Endothelial cell (in vitro differentiated cells): ENCODE results near the gene IL4. TPM values are rescaled to one million over a fixed set of nuclear protein-coding genes. Genes with fewer than 3 reads are reported as not detected.

Source experiments
- DNase-seq: peaks from one replicate; pipeline ENCODE4 v3.0.0; 2021; ENCODE audit warnings: low spot score
- H3K27ac Mint-ChIP-seq: one replicate; pipeline ENCODE4 v1.8.0; 2021; ENCODE audit warnings: mixed read lengths, inconsistent platforms; ENCODE audit not compliant: unreplicated experiment
- H3K27me3 Mint-ChIP-seq: one replicate; pipeline ENCODE4 v1.8.0; 2021; ENCODE audit warnings: mild to moderate bottlenecking, moderate library complexity, mixed read lengths, inconsistent platforms; ENCODE audit not compliant: unreplicated experiment
- H3K36me3 Mint-ChIP-seq: one replicate; pipeline ENCODE4 v1.8.0; 2021; ENCODE audit warnings: mild to moderate bottlenecking, low read depth, mixed read lengths, inconsistent platforms; ENCODE audit not compliant: unreplicated experiment
- H3K4me1 Mint-ChIP-seq: one replicate; pipeline ENCODE4 v1.8.0; 2021; ENCODE audit warnings: mild to moderate bottlenecking, mixed read lengths, inconsistent platforms; ENCODE audit not compliant: unreplicated experiment
- H3K4me3 Mint-ChIP-seq: one replicate; pipeline ENCODE4 v1.8.0; 2021; ENCODE audit warnings: mild to moderate bottlenecking, mixed read lengths, inconsistent platforms; ENCODE audit not compliant: unreplicated experiment
- H3K9me3 Mint-ChIP-seq: one replicate; pipeline ENCODE4 v1.8.0; 2021; ENCODE audit warnings: mixed read lengths, inconsistent platforms; ENCODE audit not compliant: unreplicated experiment
- total RNA-seq: library from RNA; stranded (reverse); fragmentation: NEBNext Ultra II Directional; extraction: Animal tissue kit (Norgen Biotek cat#: 25700); gene quantifications from one replicate; pipeline ENCODE4 v1.2.1, GENCODE V29; 2021; ENCODE audit not compliant: unreplicated experiment
- TF ChIP-seq, protein P1 (sequence below): fragments of 200-600 bp; sonication (generic); IDR thresholded peaks from one replicate; pipeline ENCODE4 v1.5.0; 2021; ENCODE audit warnings: antibody characterized with exemption; ENCODE audit not compliant: unreplicated experiment

Gene IL4
- total RNA-seq, 1 donor from 2014 or later, result not detected

- H3K9me3 Mint-ChIP-seq, result no peaks in the 10 kb centered on the region
- no peak overlapping the region for H3K27ac Mint-ChIP-seq
- H3K36me3 Mint-ChIP-seq, result no peaks in the 10 kb centered on the region
- H3K27me3 Mint-ChIP-seq, result peaks cover 4% of the 10 kb centered on the region
- no peak for DNase-seq
- H3K4me3 Mint-ChIP-seq, result no peak overlapping the region
- no peaks in the 10 kb centered on the region for H3K4me1 Mint-ChIP-seq
- TF ChIP-seq, protein P1, sequence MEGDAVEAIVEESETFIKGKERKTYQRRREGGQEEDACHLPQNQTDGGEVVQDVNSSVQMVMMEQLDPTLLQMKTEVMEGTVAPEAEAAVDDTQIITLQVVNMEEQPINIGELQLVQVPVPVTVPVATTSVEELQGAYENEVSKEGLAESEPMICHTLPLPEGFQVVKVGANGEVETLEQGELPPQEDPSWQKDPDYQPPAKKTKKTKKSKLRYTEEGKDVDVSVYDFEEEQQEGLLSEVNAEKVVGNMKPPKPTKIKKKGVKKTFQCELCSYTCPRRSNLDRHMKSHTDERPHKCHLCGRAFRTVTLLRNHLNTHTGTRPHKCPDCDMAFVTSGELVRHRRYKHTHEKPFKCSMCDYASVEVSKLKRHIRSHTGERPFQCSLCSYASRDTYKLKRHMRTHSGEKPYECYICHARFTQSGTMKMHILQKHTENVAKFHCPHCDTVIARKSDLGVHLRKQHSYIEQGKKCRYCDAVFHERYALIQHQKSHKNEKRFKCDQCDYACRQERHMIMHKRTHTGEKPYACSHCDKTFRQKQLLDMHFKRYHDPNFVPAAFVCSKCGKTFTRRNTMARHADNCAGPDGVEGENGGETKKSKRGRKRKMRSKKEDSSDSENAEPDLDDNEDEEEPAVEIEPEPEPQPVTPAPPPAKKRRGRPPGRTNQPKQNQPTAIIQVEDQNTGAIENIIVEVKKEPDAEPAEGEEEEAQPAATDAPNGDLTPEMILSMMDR, result no peak
Observed at GRCh38 chr5:132665574-132666080, 8.2 kb upstream of the IL4 start.

GRCh38 chr5:132666310-132667123, 7.3 kb upstream of the IL4 start:
- H3K36me3 Mint-ChIP-seq, result no peaks in the 10 kb centered on the region
- no peaks in the 10 kb centered on the region for H3K9me3 Mint-ChIP-seq
- H3K4me1 Mint-ChIP-seq, result no peaks in the 10 kb centered on the region
- H3K27me3 Mint-ChIP-seq, result peaks cover 3% of the 10 kb centered on the region
- no peak overlapping the region for H3K4me3 Mint-ChIP-seq
- H3K27ac Mint-ChIP-seq, result no peak overlapping the region
- DNase-seq, result no peak
- TF ChIP-seq, protein P1, result no peak

GRCh38 chr5:132667309-132667708, 6.5 kb upstream of the IL4 start:
- Mint-ChIP-seq H3K27ac (no peak overlapping the region), H3K27me3 (peaks cover 3% of the 10 kb centered on the region), H3K4me1 (no peaks in the 10 kb centered on the region), H3K4me3 (no peak overlapping the region), H3K36me3 (no peaks in the 10 kb centered on the region), H3K9me3 (no peaks in the 10 kb centered on the region)
- TF ChIP-seq, protein P1, result no peak
- DNase-seq, result no peak

DNA sequence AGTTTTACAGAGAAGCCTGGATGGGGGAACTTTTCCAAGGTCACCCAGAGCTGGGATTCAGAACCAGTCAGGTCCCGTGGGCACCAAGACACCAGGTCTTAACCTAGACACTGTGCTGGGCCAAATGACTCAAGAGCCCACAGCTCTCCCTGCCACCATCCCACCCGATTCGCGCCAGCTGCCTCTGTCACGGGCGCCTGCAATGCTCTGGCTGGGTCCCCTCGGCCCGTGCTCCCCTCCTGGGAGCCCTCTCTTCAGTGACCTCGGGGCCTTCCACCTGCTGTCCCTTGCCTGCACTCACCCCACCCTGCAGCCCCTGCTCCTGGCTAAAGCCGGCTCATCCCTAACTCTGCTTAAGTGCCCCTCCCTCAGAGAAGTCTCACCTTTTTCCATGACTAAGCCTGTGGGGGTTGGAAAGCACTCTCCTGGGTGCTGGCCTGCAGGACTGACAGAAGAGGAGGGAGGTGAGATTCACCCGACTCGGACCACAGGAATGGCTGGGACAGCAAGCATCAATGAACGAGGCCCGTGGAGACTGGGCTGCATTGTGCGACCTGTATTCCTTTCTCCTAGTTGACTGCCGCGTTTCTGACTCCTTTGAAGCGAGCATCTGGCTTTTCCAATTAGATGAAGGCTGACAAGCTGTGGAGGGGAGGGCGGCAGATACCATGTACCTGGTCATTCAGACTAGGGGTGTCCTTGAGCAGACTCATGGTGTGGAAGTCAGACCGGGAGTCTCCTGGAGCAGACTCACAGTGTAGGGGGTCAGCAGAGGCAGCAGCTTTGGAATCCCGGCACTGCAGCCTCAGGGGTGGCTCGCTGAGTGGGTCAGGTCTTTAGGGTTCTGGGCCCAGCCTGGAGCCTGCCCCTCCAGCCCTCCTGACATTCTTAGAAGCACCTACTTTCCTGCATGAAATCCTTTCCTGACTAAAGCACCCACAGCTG, 5.8 kb upstream of the IL4 start:
- peaks cover 3% of the 10 kb centered on the region for H3K27me3 Mint-ChIP-seq
- DNase-seq, result no peak
- no peaks in the 10 kb centered on the region for H3K9me3 Mint-ChIP-seq
- TF ChIP-seq, protein P1, result no peak
- no peaks in the 10 kb centered on the region for H3K36me3 Mint-ChIP-seq
- H3K4me3 Mint-ChIP-seq, result no peak overlapping the region
- H3K4me1 Mint-ChIP-seq, result no peaks in the 10 kb centered on the region
- H3K27ac Mint-ChIP-seq, result no peak overlapping the region
